NB4 (cell line): ENCODE results near the gene MECR.
"Not testable (repeated sequence)": the region's sequence is repeated elsewhere in the genome, so short reads cannot be mapped to it uniquely, and the experiment has no call there.

Experiments
- DNase-seq: peaks from one replicate; pipeline ENCODE4 v3.0.0; 2010; ENCODE audit warnings: low read depth
- H3K4me3 ChIP-seq: one replicate; pipeline ENCODE4 v1.5.1; 2011; ENCODE audit warnings: mild to moderate bottlenecking, low read depth, low read length, moderate library complexity
- MYC ChIP-seq: IDR thresholded peaks from 2 replicates; pipeline ENCODE4 v1.6.1; 2011; ENCODE audit warnings: low read depth, low read length
- POLR2A ChIP-seq: IDR thresholded peaks from 2 replicates; pipeline ENCODE4 v1.6.1; 2011; ENCODE audit warnings: mild to moderate bottlenecking; ENCODE audit not compliant: insufficient read length; ENCODE audit errors: extremely low read depth
- TF ChIP-seq, protein P1 (sequence below): IDR thresholded peaks from one replicate; pipeline ENCODE4 v1.5.1; 2012; ENCODE audit warnings: low read depth, low read length
- TF ChIP-seq, protein P2 (sequence below): IDR thresholded peaks from 2 replicates; pipeline ENCODE4 v1.6.1; 2011; ENCODE audit warnings: low read depth, low read length

MECR gene

DNA sequence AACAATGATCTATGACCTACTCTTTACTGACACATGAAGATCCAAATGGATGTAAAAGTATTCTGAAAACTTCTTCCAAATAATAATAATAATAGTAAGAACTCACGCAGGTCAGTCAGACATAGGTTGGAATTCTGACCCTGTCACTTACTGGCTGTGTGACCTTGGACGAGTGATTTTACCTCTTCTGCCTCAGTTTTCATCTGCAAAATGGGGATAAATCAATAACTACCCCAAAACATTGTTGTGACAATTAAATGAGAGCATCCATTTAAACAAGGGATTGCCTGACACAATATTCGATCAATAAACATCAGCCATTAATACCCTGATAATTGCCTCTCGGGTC is 556 bp downstream of the MECR start:
- H3K4me3 ChIP-seq = peak overlapping the region; percentile 93
- DNase-seq = no peak
- TF ChIP-seq, protein P1, sequence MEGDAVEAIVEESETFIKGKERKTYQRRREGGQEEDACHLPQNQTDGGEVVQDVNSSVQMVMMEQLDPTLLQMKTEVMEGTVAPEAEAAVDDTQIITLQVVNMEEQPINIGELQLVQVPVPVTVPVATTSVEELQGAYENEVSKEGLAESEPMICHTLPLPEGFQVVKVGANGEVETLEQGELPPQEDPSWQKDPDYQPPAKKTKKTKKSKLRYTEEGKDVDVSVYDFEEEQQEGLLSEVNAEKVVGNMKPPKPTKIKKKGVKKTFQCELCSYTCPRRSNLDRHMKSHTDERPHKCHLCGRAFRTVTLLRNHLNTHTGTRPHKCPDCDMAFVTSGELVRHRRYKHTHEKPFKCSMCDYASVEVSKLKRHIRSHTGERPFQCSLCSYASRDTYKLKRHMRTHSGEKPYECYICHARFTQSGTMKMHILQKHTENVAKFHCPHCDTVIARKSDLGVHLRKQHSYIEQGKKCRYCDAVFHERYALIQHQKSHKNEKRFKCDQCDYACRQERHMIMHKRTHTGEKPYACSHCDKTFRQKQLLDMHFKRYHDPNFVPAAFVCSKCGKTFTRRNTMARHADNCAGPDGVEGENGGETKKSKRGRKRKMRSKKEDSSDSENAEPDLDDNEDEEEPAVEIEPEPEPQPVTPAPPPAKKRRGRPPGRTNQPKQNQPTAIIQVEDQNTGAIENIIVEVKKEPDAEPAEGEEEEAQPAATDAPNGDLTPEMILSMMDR = no peak
- no peak for TF ChIP-seq POLR2A
- no peak for TF ChIP-seq MYC
- TF ChIP-seq, protein P2, sequence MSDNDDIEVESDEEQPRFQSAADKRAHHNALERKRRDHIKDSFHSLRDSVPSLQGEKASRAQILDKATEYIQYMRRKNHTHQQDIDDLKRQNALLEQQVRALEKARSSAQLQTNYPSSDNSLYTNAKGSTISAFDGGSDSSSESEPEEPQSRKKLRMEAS = no peak

DNA sequence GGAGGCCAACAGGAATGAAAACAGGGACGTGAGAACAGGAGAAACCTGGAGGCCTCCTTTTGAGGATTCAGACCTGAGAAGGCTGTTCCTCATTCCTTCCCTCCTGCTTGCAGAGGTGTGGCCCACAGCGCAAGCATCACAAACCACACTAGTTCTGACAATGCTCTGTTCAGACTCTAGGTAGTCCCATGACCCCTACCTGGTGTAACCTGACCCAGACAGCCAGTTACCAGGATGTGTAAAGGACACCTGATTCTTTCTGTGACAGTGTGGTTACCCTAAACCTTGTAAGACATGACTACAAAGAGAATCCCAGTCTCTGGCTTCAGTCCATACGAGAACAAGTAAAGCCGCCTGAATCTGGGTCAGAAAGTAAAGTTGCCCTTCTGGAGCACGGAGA is 3.2 kb downstream of the MECR start:
- TF ChIP-seq, protein P1 = no peak
- no peak for TF ChIP-seq POLR2A
- no peak for TF ChIP-seq MYC
- TF ChIP-seq, protein P2 = no peak
- no peak for DNase-seq
- no peak overlapping the region for H3K4me3 ChIP-seq

DNA sequence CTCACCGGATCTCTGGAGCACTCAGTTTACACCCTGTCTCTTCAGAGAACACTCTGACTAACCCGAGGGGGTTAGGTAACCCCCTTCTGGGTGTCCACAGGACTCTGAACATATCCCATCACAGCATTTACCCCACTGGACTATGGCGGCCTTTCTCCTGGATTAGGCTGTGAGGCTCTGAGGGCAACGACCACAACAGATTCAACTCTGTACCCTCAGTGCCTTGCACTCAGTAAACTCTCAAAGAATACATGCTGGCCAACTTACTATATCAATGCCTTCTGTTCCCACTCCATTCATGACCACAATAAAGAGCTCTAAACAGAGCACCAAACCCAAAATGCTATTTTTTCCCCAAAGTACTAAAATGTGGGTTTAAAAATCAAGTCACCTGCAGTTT is 5.4 kb downstream of the MECR start:
- no peak overlapping the region for H3K4me3 ChIP-seq
- DNase-seq = no peak
- TF ChIP-seq, protein P2 = no peak
- TF ChIP-seq, protein P1 = no peak
- no peak for TF ChIP-seq POLR2A
- no peak for TF ChIP-seq MYC

DNA sequence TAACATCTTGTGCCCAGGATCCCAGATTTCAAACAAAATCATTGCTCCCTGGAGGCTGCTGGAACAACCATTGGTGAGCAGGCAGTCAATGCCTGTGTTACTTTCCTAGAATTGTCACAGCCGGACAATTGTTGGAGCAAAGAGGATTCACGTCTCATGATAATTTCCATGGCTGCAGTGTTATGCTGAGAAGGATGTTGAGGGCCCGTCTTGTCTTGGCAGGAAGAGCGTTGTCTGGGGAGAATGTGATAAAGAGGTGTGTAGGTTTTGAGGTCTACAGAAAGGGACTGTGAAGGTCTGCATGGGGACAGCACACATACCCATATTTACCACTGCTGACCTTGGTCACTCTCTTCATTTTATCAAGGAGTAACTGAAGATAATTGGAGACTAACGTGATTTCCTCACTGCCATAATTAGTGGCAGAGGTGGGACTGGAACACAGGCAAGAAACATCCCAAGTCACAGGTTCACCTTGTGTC is 6.3 kb downstream of the MECR start:
- DNase-seq = no peak
- TF ChIP-seq, protein P1 = no peak
- H3K4me3 ChIP-seq = no peak overlapping the region

DNA sequence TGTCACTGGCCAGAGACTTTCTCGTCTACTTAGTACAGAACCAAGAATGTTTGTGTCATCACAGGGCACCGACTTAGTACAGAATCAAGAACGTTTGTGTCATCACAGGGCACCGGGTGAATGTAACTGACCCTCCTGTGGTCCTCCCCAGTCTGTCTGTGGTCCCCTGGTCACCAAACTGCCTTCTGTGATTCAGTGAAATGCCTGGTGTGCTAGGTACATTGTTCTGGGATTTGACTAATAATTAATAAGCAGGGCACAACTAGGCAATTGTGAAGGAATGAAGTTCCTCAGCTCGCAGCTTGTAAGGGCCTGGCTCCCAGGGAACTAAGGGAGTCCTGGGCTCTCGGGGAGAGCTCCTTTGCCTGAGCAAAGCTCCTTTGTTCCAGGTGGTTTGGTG is 7.2 kb downstream of the MECR start:
- TF ChIP-seq, protein P1 = no peak
- TF ChIP-seq MYC (no peak), POLR2A (no peak)
- TF ChIP-seq, protein P2 = no peak
- no peak overlapping the region for H3K4me3 ChIP-seq

DNA sequence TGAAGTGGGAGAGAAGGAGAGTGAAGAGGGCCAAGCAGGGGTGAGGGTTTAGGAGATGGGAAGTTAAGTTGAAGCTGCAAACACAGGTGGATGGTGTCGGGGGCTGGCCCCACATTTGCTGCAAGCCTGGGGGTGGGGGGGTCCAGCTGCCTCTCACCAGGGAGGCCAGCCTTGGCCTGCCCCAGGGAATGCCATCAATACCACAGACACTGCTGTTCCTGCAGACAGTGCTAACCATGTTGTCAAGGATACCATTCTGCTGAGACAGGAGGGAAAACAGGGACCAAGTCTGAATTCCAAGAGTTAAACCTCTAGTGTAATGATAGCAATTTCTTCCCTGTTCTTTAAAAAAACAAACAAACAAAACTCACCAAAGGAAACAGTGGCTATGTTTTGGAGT is 8.0 kb downstream of the MECR start:
- no peak overlapping the region for H3K4me3 ChIP-seq
- no peak for DNase-seq
- TF ChIP-seq, protein P2 = no peak

More for the DNA sequence above, 7.2 kb downstream of the MECR start:
- no peak for DNase-seq

DNA sequence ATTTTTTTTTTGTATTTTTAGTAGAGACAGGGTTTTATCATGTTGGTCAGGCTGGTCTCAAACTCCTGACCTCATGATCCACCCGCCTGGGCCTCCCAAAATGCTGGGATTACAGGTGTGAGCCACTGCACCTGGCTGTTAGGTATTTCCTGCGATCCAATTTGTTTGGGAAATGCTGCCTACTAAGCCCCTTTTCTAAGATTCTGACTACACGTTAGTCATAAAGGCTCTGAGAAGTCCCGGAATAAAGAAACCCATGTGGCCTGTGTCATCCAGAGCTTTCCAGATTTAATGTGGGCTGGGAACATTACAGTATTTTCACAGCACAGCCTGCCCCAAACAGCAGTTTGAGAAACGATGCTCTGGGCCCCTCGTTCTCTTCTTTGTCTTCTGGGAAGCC is 8.5 kb downstream of the MECR start:
- H3K4me3 ChIP-seq, DNase-seq: not testable (repeated sequence)
